IMR-90 (cell line): ENCODE measurements around the gene DAG1.

Source experiments
- ELK1 ChIP-seq: fragments of 150-350 bp; IDR thresholded peaks from 2 replicates; pipeline ENCODE4 v1.6.1; 2016; ENCODE audit warnings: low read depth, mild to moderate bottlenecking, low read length, moderate library complexity, borderline replicate concordance
- MAZ ChIP-seq: IDR thresholded peaks from 2 replicates; pipeline ENCODE4 v1.6.1; 2012; ENCODE audit warnings: low read depth, mild to moderate bottlenecking, low read length, improper control_type of control experiment, moderate library complexity, borderline replicate concordance
- POLR2A ChIP-seq: IDR thresholded peaks from 2 replicates; pipeline ENCODE4 v1.6.1; 2012; ENCODE audit warnings: mild to moderate bottlenecking, low read depth, low read length
- SMC3 ChIP-seq: fragments of 150-350 bp; IDR thresholded peaks from 2 replicates; pipeline ENCODE4 v1.6.1; 2016; ENCODE audit warnings: low read depth, mild to moderate bottlenecking, antibody characterized with exemption, low read length, moderate library complexity
- USF2 ChIP-seq: fragments of 150-350 bp; IDR thresholded peaks from 2 replicates; pipeline ENCODE4 v1.6.1; 2017; ENCODE audit warnings: mild to moderate bottlenecking, antibody characterized with exemption, low read length, low read depth
- TF ChIP-seq, protein P1 (sequence below): conservative IDR thresholded peaks from 2 replicates; pipeline ENCODE4 v1.5.1; 2012; ENCODE audit warnings: mild to moderate bottlenecking, low read depth, low read length, improper control_type of control experiment

DNA sequence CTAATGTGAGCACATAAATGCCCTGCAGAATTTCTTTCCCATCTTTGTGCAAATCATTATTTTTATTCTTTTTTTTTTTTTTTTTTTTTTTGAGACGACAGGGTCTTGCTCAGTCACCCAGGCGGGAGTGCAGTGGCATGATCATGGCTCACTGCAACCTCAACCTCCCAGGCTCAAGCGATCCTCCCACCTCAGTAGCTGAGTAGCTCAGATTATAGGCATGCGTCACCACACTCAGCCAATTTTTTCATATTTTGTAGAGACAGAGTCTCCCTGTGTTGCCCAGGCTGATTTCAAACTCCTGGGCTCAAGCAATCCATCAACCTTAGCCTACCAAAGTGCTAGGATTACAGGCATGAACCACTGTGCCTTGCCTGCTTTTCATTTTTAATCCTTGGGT, 22.9 kb downstream of the DAG1 start:
- TF ChIP-seq, protein P1, sequence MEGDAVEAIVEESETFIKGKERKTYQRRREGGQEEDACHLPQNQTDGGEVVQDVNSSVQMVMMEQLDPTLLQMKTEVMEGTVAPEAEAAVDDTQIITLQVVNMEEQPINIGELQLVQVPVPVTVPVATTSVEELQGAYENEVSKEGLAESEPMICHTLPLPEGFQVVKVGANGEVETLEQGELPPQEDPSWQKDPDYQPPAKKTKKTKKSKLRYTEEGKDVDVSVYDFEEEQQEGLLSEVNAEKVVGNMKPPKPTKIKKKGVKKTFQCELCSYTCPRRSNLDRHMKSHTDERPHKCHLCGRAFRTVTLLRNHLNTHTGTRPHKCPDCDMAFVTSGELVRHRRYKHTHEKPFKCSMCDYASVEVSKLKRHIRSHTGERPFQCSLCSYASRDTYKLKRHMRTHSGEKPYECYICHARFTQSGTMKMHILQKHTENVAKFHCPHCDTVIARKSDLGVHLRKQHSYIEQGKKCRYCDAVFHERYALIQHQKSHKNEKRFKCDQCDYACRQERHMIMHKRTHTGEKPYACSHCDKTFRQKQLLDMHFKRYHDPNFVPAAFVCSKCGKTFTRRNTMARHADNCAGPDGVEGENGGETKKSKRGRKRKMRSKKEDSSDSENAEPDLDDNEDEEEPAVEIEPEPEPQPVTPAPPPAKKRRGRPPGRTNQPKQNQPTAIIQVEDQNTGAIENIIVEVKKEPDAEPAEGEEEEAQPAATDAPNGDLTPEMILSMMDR, result no peak
- TF ChIP-seq ELK1, result no peak
- no peak for TF ChIP-seq SMC3
- no peak for TF ChIP-seq MAZ
- no peak for TF ChIP-seq POLR2A
- no peak for TF ChIP-seq USF2
